MCF 10A (cell line): Measurements from ENCODE around the gene AGAP1. TPM values are rescaled to one million over a fixed set of nuclear protein-coding genes. Genes with fewer than 3 reads are reported as not detected.

ENCODE experiments used
- BruUV-seq: library from RNA; stranded (reverse); fragments of 400-500 nt; replicated peaks from 2 replicates; lab custom pipeline; 2021; lab: Mats Ljungman, UMichigan
- CTCF ChIA-PET: fragments of 300-600 bp; sonication (Branson Sonifier 250); formaldehyde crosslinking; extraction: SDS; loops from one replicate; lab custom pipeline; 2021; ENCODE audit warnings: antibody characterized with exemption, inconsistent platforms; lab: Yijun Ruan, JAX
- POLR2A ChIA-PET: fragments of 300-600, 350-650 bp; sonication (Branson Sonifier 250); formaldehyde crosslinking; extraction: SDS; loops from one replicate; lab custom pipeline; 2020; ENCODE audit warnings: antibody characterized with exemption, inconsistent platforms; lab: Yijun Ruan, JAX
- DNase-seq: peaks from one replicate; pipeline ENCODE4 v3.0.0-alpha.2; 2018; ENCODE audit not compliant: unreplicated experiment
- H3K27ac Mint-ChIP-seq: one replicate; pipeline ENCODE4 v1.8.0; 2022; ENCODE audit warnings: mild to moderate bottlenecking, low read depth, mixed read lengths; ENCODE audit not compliant: unreplicated experiment
- H3K27me3 Mint-ChIP-seq: one replicate; pipeline ENCODE4 v1.8.0; 2022; ENCODE audit warnings: mixed read lengths; ENCODE audit not compliant: insufficient read depth, unreplicated experiment
- H3K36me3 Mint-ChIP-seq: one replicate; pipeline ENCODE4 v1.8.0; 2022; ENCODE audit warnings: mild to moderate bottlenecking, moderate library complexity, mixed read lengths; ENCODE audit not compliant: insufficient read depth, unreplicated experiment
- H3K4me1 Mint-ChIP-seq: one replicate; pipeline ENCODE4 v1.8.0; 2022; ENCODE audit warnings: mixed read lengths; ENCODE audit not compliant: insufficient read depth, unreplicated experiment
- H3K4me3 Mint-ChIP-seq: one replicate; pipeline ENCODE4 v1.8.0; 2022; ENCODE audit warnings: mild to moderate bottlenecking, moderate library complexity, mixed read lengths; ENCODE audit not compliant: unreplicated experiment
- H3K9me3 Mint-ChIP-seq: one replicate; pipeline ENCODE4 v1.8.0; 2022; ENCODE audit warnings: mixed read lengths; ENCODE audit not compliant: unreplicated experiment
- intact Hi-C: fragments of 100-400 bp; cut with micrococcal nuclease; formaldehyde crosslinking; loops from 2 replicates; pipeline ENCODE4 v1.14.1; 2022
- total RNA-seq: library from RNA; stranded (reverse); gene quantifications from 2 replicates; pipeline ENCODE4 v1.2.3, GENCODE V29; 2022
- TF ChIP-seq, protein P1 (sequence below): fragments of 200-600 bp; IDR thresholded peaks from one replicate; pipeline ENCODE4 v1.8.0; 2022; ENCODE audit warnings: antibody characterized with exemption, mild to moderate bottlenecking; ENCODE audit not compliant: unreplicated experiment

AGAP1 gene
- total RNA-seq, 1 experiment from 2014 or later: 41.3 TPM

GRCh38 chr2:235658351-235659174 lies 164.7 kb downstream of the AGAP1 start:
- DNase-seq: no peak
- no peak overlapping the region for H3K27ac Mint-ChIP-seq
- no TSS peak for BruUV-seq
- ChIA-PET POLR2A (no interaction called here), CTCF (no interaction called here)
- no peaks in the 10 kb centered on the region for H3K27me3 Mint-ChIP-seq
- H3K9me3 Mint-ChIP-seq: no peaks in the 10 kb centered on the region
- H3K36me3 Mint-ChIP-seq: peaks cover 12% of the 10 kb centered on the region
- H3K4me3 Mint-ChIP-seq: no peak overlapping the region
- peaks cover 5% of the 10 kb centered on the region for H3K4me1 Mint-ChIP-seq
- intact Hi-C loops: no loop called here
- TF ChIP-seq, protein P1, sequence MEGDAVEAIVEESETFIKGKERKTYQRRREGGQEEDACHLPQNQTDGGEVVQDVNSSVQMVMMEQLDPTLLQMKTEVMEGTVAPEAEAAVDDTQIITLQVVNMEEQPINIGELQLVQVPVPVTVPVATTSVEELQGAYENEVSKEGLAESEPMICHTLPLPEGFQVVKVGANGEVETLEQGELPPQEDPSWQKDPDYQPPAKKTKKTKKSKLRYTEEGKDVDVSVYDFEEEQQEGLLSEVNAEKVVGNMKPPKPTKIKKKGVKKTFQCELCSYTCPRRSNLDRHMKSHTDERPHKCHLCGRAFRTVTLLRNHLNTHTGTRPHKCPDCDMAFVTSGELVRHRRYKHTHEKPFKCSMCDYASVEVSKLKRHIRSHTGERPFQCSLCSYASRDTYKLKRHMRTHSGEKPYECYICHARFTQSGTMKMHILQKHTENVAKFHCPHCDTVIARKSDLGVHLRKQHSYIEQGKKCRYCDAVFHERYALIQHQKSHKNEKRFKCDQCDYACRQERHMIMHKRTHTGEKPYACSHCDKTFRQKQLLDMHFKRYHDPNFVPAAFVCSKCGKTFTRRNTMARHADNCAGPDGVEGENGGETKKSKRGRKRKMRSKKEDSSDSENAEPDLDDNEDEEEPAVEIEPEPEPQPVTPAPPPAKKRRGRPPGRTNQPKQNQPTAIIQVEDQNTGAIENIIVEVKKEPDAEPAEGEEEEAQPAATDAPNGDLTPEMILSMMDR: no peak

DNA sequence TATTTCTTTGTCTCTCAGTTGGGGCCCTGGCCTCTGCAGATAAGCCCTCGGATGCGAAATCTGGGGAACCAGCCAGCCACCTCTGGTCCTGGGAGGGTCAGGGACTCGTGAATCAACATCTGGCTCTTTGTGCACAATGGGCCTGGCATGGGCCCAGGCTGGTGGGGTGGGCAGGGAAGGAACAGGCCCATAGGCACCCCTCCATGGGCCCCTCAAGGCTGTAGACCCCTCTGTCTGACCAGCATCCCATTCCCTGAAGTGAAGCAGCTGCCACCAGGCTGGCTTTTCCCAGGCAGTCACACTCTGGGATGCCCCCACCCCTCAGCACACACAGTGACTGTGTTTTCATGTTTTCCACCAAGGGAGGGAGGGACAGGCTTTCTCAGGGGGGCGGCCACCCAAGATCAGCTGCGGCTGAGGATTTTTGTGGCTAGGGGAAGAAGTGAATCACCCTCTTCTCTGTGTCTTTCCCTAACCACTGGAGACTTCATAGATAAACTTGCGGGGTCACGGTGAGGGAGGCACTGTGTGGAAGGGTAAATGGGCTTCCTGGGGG lies 166.0 kb downstream of the AGAP1 start:
- POLR2A ChIA-PET: interaction anchor here (0.7 kb wide), 1 partner anchor 86 kb away, joined by 3 read pairs; no protein-coding TSS in a partner anchor
- Mint-ChIP-seq H3K9me3 (no peaks in the 10 kb centered on the region), H3K36me3 (peaks cover 12% of the 10 kb centered on the region), H3K27ac (no peak overlapping the region), H3K4me3 (no peak overlapping the region), H3K4me1 (peaks cover 5% of the 10 kb centered on the region), H3K27me3 (no peaks in the 10 kb centered on the region)
- no peak for DNase-seq
- CTCF ChIA-PET: no interaction called here
- TF ChIP-seq, protein P1: no peak
- no TSS peak for BruUV-seq
- intact Hi-C loops: no loop called here

DNA sequence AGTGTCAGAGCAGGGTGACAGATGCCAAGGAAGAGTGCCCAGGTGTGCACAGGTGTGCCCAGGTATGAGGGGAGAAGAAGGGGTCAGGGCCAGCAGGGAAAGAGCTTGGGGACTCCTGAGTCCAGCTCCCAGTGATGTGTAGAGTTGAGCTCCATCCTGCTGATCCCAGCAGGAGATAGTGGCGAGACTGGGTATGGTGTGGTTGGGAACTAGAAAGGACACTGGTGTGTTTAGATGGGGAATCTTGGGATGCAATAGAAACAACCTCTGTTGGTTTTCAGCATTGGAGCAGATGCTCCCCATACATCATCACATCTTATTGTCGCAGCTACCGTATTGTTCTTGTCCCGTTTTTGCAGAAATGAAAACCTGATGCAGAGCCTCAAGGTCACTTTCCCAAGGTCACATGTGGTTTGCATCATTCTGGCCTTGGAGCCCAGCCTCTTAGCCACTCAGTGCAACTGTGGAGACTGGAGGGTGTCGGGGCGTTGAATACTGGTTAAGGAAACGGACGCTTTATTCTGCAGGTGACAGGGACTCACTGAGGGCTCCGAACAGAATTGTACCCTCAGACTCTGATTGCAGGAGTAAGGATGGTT lies 166.7 kb downstream of the AGAP1 start:
- intact Hi-C loops: no loop called here
- ChIA-PET POLR2A (interaction anchor here (0.7 kb wide), 1 partner anchor 86 kb away, joined by 3 read pairs; no protein-coding TSS in a partner anchor), CTCF (interaction anchor here (0.6 to 0.7 kb wide), 2 partner anchors 12 to 1460 kb away, joined by 3 read pairs; no protein-coding TSS in a partner anchor)
- no peak for DNase-seq
- BruUV-seq: no TSS peak
- H3K4me1 Mint-ChIP-seq: peaks cover 5% of the 10 kb centered on the region
- no peak overlapping the region for H3K27ac Mint-ChIP-seq
- H3K9me3 Mint-ChIP-seq: no peaks in the 10 kb centered on the region
- no peak overlapping the region for H3K4me3 Mint-ChIP-seq
- no peaks in the 10 kb centered on the region for H3K27me3 Mint-ChIP-seq
- TF ChIP-seq, protein P1: no peak
- H3K36me3 Mint-ChIP-seq: peaks cover 12% of the 10 kb centered on the region
